Lung (tissue), 12 donors: ENCODE data around the gene GFRA1. TPM values are rescaled to one million over a fixed set of nuclear protein-coding genes. Genes with fewer than 3 reads are reported as not detected.

ENCODE experiments used
- ATAC-seq: fragments of 200-7000 bp; cut with Tn5 transposase; one replicate; pipeline ENCODE4 v1.9.1; 2020; ENCODE audit warnings: moderate number of reproducible peaks; ENCODE audit not compliant: insufficient read depth, low FRiP score
- DNase-seq, 3 donors: peaks; one replicate each; pipeline ENCODE4 v3.0.0-alpha.2; 2013 to 2017
- H3K27ac ChIP-seq, 2 donors: one replicate each; pipeline ENCODE4 v1.5.1; 2013; ENCODE audit warnings: mild to moderate bottlenecking in 2 of 2, moderate library complexity in 2 of 2, control low read depth in 1 of 2, inconsistent platforms in 1 of 2, low read depth in 1 of 2, low read length in 1 of 2
- H3K27me3 ChIP-seq, 3 donors: one replicate each; pipeline ENCODE4 v1.5.1; 2013; ENCODE audit warnings: low read length in 2 of 3; ENCODE audit not compliant: control insufficient read depth in 3 of 3, insufficient read depth in 3 of 3
- H3K36me3 ChIP-seq, 4 donors: one replicate each; pipeline ENCODE4 v1.5.1; 2013; ENCODE audit warnings: low read length in 4 of 4, mild to moderate bottlenecking in 1 of 4, moderate library complexity in 1 of 4; ENCODE audit not compliant: control insufficient read depth in 4 of 4, insufficient read depth in 4 of 4
- H3K4me1 ChIP-seq, 5 donors: one replicate each; pipeline ENCODE4 v1.5.1; 2013; ENCODE audit warnings: low read length in 5 of 5, mild to moderate bottlenecking in 2 of 5, moderate library complexity in 1 of 5; ENCODE audit not compliant: control insufficient read depth in 5 of 5, insufficient read depth in 5 of 5
- H3K4me3 ChIP-seq: one replicate; pipeline ENCODE4 v1.5.1; 2013; ENCODE audit warnings: mild to moderate bottlenecking, control low read depth, moderate library complexity
- H3K9ac ChIP-seq, 2 donors: one replicate each; pipeline ENCODE4 v1.5.1; 2013; ENCODE audit warnings: low read length in 2 of 2, control low read depth in 1 of 2; ENCODE audit not compliant: insufficient read depth in 1 of 2
- H3K9me3 ChIP-seq, 4 donors: one replicate each; pipeline ENCODE4 v1.5.1; 2013; ENCODE audit warnings: low read length in 3 of 4, mild to moderate bottlenecking in 1 of 4, moderate library complexity in 1 of 4; ENCODE audit not compliant: control insufficient read depth in 4 of 4, insufficient read depth in 3 of 4
- WGBS, 2 donors: extraction: QIAGEN DNeasy Blood & Tissue Kit; methylation state at CpG; one replicate each; pipeline ENCODE4 v1.1.7; 2013; 5-methylcytosine and 5-hydroxymethylcytosine counted together
- polyA plus RNA-seq, 2 donors: library from polyadenylated mRNA; stranded (reverse); fragments of 200-250 nt; gene quantifications; one replicate each; pipeline ENCODE4 v1.2.1, GENCODE V29; 2013
- total RNA-seq, 2 donors: library from RNA; depleted of rRNA in 1 of 2; stranded (reverse); fragments of >200 nt in 1 of 2; gene quantifications; one replicate each; pipeline ENCODE4 v1.2.1, GENCODE V29; 2014 to 2021
- TF ChIP-seq, protein P1 (sequence below): IDR thresholded peaks from 2 replicates; pipeline ENCODE4 v1.5.1; 2012; ENCODE audit warnings: mild to moderate bottlenecking; ENCODE audit errors: control extremely low read depth, extremely low read depth
- donor health status: control.
- donor health status: control.
- donor health status: Bipolar disorder and iron deficiency.
- donor health status: healthy.
- donor health status: DM: yes; HTN: yes; CAD: no.

The GFRA1 gene
- total and polyA plus RNA-seq, 4 donors = 0.51 to 30.4 (median 1.4) TPM

DNA sequence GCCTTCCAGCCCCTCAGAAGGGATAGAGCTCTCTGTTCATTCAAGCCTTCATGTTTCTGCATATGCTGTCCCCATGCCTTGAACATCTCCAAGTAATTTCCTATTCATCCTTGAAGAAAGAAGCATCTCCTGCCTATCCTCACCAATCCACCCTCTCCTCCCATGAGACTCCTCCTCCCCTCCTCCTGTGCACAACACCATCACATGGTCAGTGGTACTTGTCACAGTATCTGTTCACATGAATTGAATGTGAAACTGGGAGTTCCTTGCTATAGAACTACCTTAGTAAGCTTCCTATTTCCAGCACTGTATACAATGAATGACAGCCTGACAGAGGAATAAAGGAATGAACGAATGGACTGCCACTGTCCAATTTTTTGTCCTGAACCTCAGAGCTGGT, 115.5 kb downstream of the GFRA1 start:
- Histone ChIP-seq H3K9ac (no peak overlapping the region), H3K27ac (no peak overlapping the region), H3K36me3 (no peaks in the 10 kb centered on the region), H3K9me3 (peaks cover 0 to 2% (median 0%) of the 10 kb centered on the region in 4 donors), H3K27me3 (no peaks in the 10 kb centered on the region), H3K4me1 (no peaks in the 10 kb centered on the region), H3K4me3 (no peak overlapping the region)
- TF ChIP-seq, protein P1, sequence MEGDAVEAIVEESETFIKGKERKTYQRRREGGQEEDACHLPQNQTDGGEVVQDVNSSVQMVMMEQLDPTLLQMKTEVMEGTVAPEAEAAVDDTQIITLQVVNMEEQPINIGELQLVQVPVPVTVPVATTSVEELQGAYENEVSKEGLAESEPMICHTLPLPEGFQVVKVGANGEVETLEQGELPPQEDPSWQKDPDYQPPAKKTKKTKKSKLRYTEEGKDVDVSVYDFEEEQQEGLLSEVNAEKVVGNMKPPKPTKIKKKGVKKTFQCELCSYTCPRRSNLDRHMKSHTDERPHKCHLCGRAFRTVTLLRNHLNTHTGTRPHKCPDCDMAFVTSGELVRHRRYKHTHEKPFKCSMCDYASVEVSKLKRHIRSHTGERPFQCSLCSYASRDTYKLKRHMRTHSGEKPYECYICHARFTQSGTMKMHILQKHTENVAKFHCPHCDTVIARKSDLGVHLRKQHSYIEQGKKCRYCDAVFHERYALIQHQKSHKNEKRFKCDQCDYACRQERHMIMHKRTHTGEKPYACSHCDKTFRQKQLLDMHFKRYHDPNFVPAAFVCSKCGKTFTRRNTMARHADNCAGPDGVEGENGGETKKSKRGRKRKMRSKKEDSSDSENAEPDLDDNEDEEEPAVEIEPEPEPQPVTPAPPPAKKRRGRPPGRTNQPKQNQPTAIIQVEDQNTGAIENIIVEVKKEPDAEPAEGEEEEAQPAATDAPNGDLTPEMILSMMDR = no peak
- DNase-seq (no peak), ATAC-seq (no peak)
- 86 to 90% methylated on average over 1 of the region's 1 CpG for WGBS, 2 donors

DNA sequence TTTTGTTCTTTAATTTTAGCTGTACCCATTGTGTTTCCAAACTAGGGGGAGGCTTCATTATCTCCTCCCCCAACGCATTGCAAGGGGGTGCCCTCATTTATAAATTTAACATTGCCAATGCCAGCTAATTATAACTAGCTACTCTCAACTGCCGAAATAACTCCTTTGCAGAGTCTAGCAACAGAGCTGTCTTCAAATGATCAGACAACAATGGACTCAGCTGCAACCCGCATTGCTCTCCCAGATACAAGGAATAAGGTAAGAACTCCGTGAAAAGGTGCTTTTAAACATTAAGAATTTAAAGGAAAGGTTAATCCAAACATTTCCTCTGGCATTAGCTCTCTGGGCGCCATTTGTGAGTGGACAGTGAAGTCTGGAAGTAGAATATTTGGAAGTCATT, 116.2 kb downstream of the GFRA1 start:
- H3K9ac ChIP-seq = no peak overlapping the region
- no peaks in the 10 kb centered on the region for H3K4me1 ChIP-seq
- no peak overlapping the region for H3K27ac ChIP-seq
- TF ChIP-seq, protein P1 = no peak
- ATAC-seq (no peak), DNase-seq (no peak)
- WGBS, 2 donors = 78 to 80% methylated on average over 5 of the region's 5 CpGs
- H3K27me3 ChIP-seq = no peaks in the 10 kb centered on the region
- H3K4me3 ChIP-seq = no peak overlapping the region
- H3K9me3 ChIP-seq = peaks cover 0 to 2% (median 0%) of the 10 kb centered on the region in 4 donors
- no peaks in the 10 kb centered on the region for H3K36me3 ChIP-seq

DNA sequence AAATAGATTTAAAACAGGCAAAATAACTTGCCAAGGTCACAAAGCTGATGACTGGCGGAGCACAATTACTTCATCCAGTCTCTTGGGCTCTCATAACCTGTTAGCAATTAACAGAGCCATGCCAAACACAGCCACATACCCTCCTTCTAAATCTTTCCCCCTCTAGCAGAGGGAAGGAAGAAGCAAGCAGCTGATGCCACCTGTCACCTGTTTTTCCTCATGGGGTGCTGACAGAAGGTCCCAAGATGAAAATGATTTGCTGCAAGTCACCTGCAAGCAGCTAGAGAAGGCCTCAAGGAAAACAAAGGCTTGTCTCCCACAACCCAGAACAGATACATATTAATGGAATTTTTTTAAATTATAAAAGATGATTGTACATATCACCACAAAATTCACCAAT, 117.8 kb downstream of the GFRA1 start:
- Histone ChIP-seq H3K4me1 (no peaks in the 10 kb centered on the region), H3K27me3 (no peaks in the 10 kb centered on the region), H3K4me3 (no peak overlapping the region), H3K9ac (no peak overlapping the region), H3K36me3 (no peaks in the 10 kb centered on the region), H3K27ac (no peak overlapping the region), H3K9me3 (peaks cover 0 to 2% (median 0%) of the 10 kb centered on the region in 4 donors)
- WGBS, 2 donors = 94 to 97% methylated on average over 1 of the region's 1 CpG
- ATAC-seq = no peak
- TF ChIP-seq, protein P1 = no peak
- DNase-seq = no peak

DNA sequence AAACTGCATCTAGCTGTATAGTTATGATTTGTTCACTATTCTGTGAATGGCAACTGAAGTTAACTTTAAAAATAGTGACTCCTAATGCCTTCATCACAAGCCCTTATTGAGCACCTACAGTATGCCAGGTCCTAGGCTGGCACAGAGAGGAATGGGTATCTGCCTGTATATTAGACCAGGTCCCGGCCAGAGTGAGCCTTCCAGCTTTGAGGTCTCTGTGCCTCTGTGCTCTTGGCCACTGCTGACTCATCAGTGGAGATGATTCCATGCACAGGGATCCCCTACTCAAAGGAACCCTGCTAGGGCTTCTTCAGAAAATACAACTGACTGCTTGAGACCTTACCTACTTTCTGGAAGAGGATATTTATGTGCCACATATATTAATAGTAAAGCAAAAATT, 118.4 kb downstream of the GFRA1 start:
- no peak for ATAC-seq
- no peak for DNase-seq
- TF ChIP-seq, protein P1 = no peak
- H3K4me3 ChIP-seq = no peak overlapping the region
- 82 to 96% methylated on average over 1 of the region's 1 CpG for WGBS, 2 donors
- H3K36me3 ChIP-seq = no peaks in the 10 kb centered on the region
- peaks cover 0 to 2% (median 0%) of the 10 kb centered on the region in 4 donors for H3K9me3 ChIP-seq
- H3K4me1 ChIP-seq = no peaks in the 10 kb centered on the region
- H3K27ac ChIP-seq = no peak overlapping the region
- H3K27me3 ChIP-seq = no peaks in the 10 kb centered on the region
- no peak overlapping the region for H3K9ac ChIP-seq
